ENCODE results near the gene COMMD6. TPM values are rescaled to one million over a fixed set of nuclear protein-coding genes. Genes with fewer than 3 reads are reported as not detected.
"Not testable (repeated sequence)": the region's sequence is repeated elsewhere in the genome, so short reads cannot be mapped to it uniquely, and the experiment has no call there.

Gene COMMD6
- total RNA-seq (2014; rRNA removed; shearing (Covaris generic)): 214 TPM in 2 replicates
- polyA plus RNA-seq (2015; cell fraction: cytosol; rRNA removed): 21.4 and 68.6 TPM in 2 replicates
- polyA plus RNA-seq (2015; cell fraction: nucleus; rRNA removed): 25.5 and 34.8 TPM in 2 replicates

DNA sequence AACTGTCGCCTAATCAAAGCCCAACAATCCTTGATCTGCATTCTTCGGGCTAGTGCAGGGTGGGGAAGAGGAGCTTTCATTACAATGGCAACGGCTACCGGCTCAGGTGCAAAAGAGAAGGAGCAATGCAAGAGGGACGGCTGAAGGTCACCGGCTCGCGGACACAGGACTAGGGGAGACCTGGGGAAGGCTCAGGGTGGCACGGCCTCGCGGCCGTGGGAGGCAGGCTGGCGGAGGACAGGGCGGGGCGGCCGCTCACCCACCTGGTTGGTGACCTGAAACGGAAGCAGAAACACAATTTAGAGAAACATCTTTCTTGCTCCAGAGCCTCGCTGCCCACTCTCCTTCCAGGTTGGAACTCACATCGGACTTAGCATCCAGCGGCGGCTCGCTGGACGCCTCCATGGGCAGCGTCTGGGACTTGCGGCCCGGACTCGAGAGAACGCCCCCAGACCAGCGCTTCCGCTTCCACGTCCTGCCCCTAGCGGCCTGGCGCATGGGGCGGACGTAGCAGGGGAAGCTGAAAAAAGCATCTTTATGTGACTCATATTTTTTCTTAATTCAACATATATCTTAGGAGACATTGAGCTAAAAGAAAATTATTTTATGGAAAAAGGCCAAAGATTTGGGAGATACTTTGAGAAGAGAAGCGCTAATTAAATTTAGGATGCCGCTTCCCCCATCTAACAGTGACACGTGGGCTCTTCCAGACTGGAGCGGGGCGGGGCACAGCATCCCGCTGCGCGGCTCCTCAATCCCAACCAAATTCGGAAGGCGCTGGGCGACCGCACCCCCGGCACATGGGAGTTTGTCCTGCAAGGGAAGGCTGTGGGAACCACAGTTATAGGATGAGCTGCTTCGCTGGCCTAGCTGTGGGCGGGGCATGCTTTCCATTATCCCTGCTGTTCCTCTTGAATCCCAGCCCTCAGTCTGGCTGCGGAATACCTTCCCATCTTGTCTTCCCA, at the start of gene COMMD6:
COMMD6 (minus strand) TSS at position 441 of the 965 bp plus-strand sequence; CDS start at position 405, 36 bp downstream.
- peak; percentile 92 for DNase-seq (ENCODE audit: low read depth, low spot score)
- in situ Hi-C loops (cut with HindIII; ENCODE audit: low pct_unique_long_range_greater_than_20kb, low sequenced_read_pairs): no loop called here

- in situ Hi-C loops (cut with HindIII; ENCODE audit: low pct_unique_long_range_greater_than_20kb, low sequenced_read_pairs): no loop called here
- no peak for DNase-seq (ENCODE audit: low read depth, low spot score)
These were observed 47.5 kb upstream of the COMMD6 start for GRCh38 chr13:75585153-75585552.

DNA sequence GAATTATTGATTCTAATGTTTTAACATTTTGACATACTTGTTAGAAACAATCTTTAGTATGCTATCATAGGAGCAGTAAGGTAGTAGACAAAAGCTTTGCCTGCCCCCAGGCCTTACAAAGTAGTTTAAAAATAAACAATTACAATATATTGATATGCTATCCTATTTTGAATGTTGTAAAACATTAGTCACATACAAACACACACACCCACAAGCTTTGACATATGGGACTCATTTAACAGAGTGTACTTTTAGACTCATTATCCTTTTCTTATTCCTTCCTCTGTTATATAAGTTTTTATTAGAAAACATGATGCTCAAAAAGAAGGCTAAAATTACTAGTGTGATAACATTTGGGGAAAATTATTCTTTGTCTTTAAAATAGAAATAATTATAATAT, 45.5 kb upstream of the COMMD6 start:
- DNase-seq (ENCODE audit: low read depth, low spot score): no peak
- in situ Hi-C loops (cut with HindIII; ENCODE audit: low pct_unique_long_range_greater_than_20kb, low sequenced_read_pairs): no loop called here

- peak; percentile 1 for DNase-seq (ENCODE audit: low read depth, low spot score)
- in situ Hi-C loops (cut with HindIII; ENCODE audit: low pct_unique_long_range_greater_than_20kb, low sequenced_read_pairs): no loop called here
These were observed 44.4 kb upstream of the COMMD6 start for GRCh38 chr13:75581874-75582640.

- no peak for DNase-seq (ENCODE audit: low read depth, low spot score)
- in situ Hi-C loops (cut with HindIII; ENCODE audit: low pct_unique_long_range_greater_than_20kb, low sequenced_read_pairs): no loop called here
These were observed 41.9 kb upstream of the COMMD6 start for GRCh38 chr13:75579529-75579928.

- in situ Hi-C loops (cut with HindIII; ENCODE audit: low pct_unique_long_range_greater_than_20kb, low sequenced_read_pairs): no loop called here
- DNase-seq (ENCODE audit: low read depth, low spot score): no peak
These were observed 31.9 kb upstream of the COMMD6 start for GRCh38 chr13:75569576-75569975.

GRCh38 chr13:75566658-75567057, 29.0 kb upstream of the COMMD6 start:
- in situ Hi-C loops (cut with HindIII; ENCODE audit: low pct_unique_long_range_greater_than_20kb, low sequenced_read_pairs): no loop called here
- peak; percentile 59 for DNase-seq (ENCODE audit: low read depth, low spot score)

DNA sequence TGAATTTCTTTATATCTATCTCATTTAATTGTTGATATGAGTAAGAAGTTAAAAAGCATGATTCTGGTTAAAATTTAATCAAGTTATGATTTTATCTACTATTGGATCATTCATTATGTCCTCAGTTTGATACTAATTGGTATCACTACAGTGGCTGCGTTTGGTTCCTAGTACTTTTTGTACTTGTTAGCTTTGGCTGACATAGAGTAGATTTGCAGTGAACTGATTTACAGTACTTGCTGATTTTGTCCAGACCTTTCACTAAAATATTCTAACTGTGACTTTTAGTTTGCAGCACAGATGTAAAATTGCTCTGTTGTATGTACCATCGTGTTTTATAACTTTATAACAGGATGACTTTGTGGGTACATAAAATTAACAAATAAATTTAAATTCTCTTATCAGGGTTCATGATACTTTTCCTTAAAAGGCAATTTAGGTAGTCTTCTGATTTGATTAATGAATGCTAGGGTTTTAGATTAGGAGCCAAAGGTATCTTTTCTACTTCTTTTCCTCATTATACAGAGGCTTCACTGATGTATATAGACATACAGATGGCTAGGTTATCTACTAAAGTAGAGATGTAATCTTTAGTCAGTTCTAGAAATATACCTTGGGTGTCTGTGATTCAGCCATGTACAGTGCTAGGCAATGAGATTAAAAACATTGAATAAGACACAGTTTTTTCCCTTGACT, 20.7 kb upstream of the COMMD6 start:
- in situ Hi-C loops (cut with HindIII; ENCODE audit: low pct_unique_long_range_greater_than_20kb, low sequenced_read_pairs): no loop called here
- DNase-seq (ENCODE audit: low read depth, low spot score): no peak

DNA sequence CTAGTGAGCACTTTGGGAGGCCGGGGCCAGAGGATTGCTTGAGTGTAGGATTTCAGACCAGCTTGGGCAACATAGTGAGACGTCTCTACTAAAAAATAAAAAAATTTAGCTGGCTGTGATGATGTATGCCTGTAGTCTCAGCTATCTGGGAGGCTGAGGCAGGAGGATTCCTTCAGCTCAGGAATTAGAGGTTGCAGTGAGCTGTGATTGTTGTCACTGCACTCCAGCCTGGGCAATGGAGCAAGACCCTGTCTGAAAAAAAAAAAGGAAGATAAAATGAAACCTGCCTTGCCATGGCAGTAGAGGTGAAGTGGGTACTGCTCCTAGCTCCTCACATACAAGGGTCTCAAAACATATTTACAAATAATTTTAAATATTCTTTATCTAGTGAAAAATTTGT, 19.3 kb upstream of the COMMD6 start:
- DNase-seq (ENCODE audit: low read depth, low spot score): no peak
- in situ Hi-C loops (cut with HindIII; ENCODE audit: low pct_unique_long_range_greater_than_20kb, low sequenced_read_pairs): no loop called here

- in situ Hi-C loops (cut with HindIII; ENCODE audit: low pct_unique_long_range_greater_than_20kb, low sequenced_read_pairs): no loop called here
- DNase-seq (ENCODE audit: low read depth, low spot score): no peak
These were observed 18.2 kb upstream of the COMMD6 start for GRCh38 chr13:75555836-75556235.

DNA sequence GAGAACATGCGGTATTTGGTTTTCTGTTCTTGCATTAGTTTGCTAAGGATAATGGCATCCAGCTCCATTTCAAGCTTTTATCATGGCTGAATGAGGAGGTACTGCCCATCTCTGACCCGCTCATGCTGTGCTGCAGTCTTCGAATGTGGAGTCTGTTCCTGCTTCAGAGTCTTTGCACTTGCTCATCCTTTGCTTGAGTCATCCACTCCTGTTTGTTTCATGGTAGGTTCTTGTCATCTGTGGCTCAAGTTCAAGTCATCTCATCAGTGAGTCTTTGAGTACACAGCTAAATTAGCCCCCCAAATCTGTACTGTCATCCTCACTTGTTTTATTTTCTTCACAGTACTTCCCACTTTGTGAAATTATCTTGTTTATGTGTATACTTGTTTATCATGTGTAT, 17.3 kb upstream of the COMMD6 start:
- in situ Hi-C loops (cut with HindIII; ENCODE audit: low pct_unique_long_range_greater_than_20kb, low sequenced_read_pairs): no loop called here
- DNase-seq (ENCODE audit: low read depth, low spot score): no peak

DNA sequence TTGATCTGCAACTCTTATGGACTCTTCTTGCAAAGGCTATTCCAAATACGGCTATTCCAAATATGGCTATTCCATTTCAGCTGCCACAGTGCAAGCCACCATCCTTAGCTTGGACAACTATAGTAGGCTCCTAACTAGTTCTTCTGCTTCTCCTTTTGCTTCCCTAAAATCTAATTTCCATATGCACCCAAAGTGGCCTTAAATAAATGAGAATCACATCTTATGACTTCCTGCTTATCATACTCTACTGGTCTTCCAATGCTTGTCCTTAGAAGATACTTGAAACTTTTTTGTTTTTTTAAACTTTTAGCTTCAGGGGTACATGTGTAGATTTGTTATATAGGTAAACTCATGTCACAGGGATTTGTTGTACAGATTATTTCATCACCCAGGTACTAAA, 16.8 kb upstream of the COMMD6 start:
- in situ Hi-C loops (cut with HindIII; ENCODE audit: low pct_unique_long_range_greater_than_20kb, low sequenced_read_pairs): no loop called here
- DNase-seq (ENCODE audit: low read depth, low spot score): no peak

DNA sequence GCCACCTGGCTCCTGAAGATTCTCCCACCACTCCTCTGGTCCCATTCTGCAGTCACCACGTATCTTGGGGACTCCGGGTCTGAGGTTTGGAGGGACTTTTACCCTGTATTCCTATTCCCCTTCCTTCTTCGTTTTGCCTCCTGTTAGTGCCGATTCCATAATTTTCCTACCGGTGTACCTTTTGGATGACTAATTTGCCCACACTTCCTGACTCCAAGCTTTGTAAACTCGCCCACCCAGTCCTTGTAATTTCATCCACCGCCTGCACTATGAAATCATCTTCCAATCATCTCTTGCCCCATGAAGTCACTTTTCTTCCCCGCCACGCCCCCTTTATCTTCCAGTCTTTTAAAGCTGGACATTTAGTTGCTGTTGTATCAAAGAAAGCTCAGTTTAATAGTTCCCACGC, 12.5 kb upstream of the COMMD6 start:
- DNase-seq (ENCODE audit: low read depth, low spot score): peak; percentile 58
- in situ Hi-C loops (cut with HindIII; ENCODE audit: low pct_unique_long_range_greater_than_20kb, low sequenced_read_pairs): no loop called here

- peak; percentile 96 for DNase-seq (ENCODE audit: low read depth, low spot score)
- in situ Hi-C loops (cut with HindIII; ENCODE audit: low pct_unique_long_range_greater_than_20kb, low sequenced_read_pairs): no loop called here
These were observed 11.9 kb upstream of the COMMD6 start, which contains the start of gene UCHL3 for GRCh38 chr13:75549262-75550158. UCHL3 (plus strand) TSS chr13:75549791; CDS start chr13:75549821, 30 bp downstream.

DNA sequence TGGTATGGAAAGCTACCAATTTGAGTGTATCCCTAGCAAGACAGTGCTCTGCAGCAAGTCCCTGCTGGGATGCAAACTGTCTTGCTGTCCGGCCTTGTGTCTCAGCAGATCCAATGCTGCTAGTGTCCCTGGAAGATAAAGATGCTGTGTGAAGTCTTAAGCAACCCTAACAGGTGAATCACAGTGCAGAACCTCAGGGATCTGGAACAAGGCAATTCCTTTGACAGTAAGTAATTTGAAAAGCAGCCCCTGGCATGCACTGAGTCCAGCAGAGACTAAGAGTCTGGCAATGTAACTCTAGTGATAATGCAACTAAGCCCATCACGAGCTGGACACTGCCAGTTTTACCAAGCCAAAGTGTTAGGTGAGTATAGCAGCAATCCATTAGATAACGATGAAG, 10.3 kb upstream of the COMMD6 start:
- in situ Hi-C loops (cut with HindIII; ENCODE audit: low pct_unique_long_range_greater_than_20kb, low sequenced_read_pairs): no loop called here

GRCh38 chr13:75545386-75545785, 7.7 kb upstream of the COMMD6 start:
- DNase-seq (ENCODE audit: low read depth, low spot score); in situ Hi-C loops (cut with HindIII; ENCODE audit: low pct_unique_long_range_greater_than_20kb, low sequenced_read_pairs): not testable (repeated sequence)

More for the DNA sequence above, 10.3 kb upstream of the COMMD6 start:
- DNase-seq (ENCODE audit: low read depth, low spot score): no peak
